GM12878 (cell line): ENCODE measurements around the gene RNASEL. TPM values are rescaled to one million over a fixed set of nuclear protein-coding genes. Genes with fewer than 3 reads are reported as not detected.

ENCODE experiments used
- EP300 ChIP-seq, 2 experiments: fragments of 150-350 bp in 1 of 2; IDR thresholded peaks; 2 replicates each; pipeline ENCODE4 v1.6.1; 2011 to 2012; ENCODE audit warnings: low read depth in 2 of 2, low read length in 2 of 2, borderline replicate concordance in 1 of 2, improper control_type of control experiment in 1 of 2, inconsistent platforms in 1 of 2; ENCODE audit not compliant: control insufficient read depth in 1 of 2
- IRF3 ChIP-seq: fragments of 450-650 bp; IDR thresholded peaks from 2 replicates; pipeline ENCODE4 v1.6.1; 2014; ENCODE audit warnings: mild to moderate bottlenecking
- IRF5 ChIP-seq: fragments of 450-650 bp; IDR thresholded peaks from 2 replicates; pipeline ENCODE4 v1.6.1; 2017; ENCODE audit warnings: borderline replicate concordance
- JUNB ChIP-seq: IDR thresholded peaks from 2 replicates; pipeline ENCODE4 v1.6.1; 2016; ENCODE audit warnings: antibody characterized with exemption, mild to moderate bottlenecking
- LARP7 ChIP-seq: fragments of 450-650 bp; IDR thresholded peaks from 2 replicates; pipeline ENCODE4 v1.6.1; 2017; ENCODE audit warnings: mild to moderate bottlenecking
- MEF2A ChIP-seq: IDR thresholded peaks from 2 replicates; pipeline ENCODE4 v1.6.1; 2011; ENCODE audit warnings: low read depth, mild to moderate bottlenecking, low read length, moderate library complexity; ENCODE audit not compliant: insufficient read depth
- NFIC ChIP-seq: IDR thresholded peaks from 2 replicates; pipeline ENCODE4 v1.6.1; 2012; ENCODE audit warnings: low read depth, mild to moderate bottlenecking, inconsistent platforms, low read length, moderate library complexity
- NKRF ChIP-seq: fragments of 450-650 bp; conservative IDR thresholded peaks from 2 replicates; pipeline ENCODE4 v1.6.1; 2017; ENCODE audit warnings: mild to moderate bottlenecking, moderate library complexity
- NR2C2 ChIP-seq: IDR thresholded peaks from 2 replicates; pipeline ENCODE4 v1.6.1; 2011; ENCODE audit warnings: borderline replicate concordance, low read depth; ENCODE audit not compliant: control insufficient read depth, insufficient read length
- SREBF2 ChIP-seq: IDR thresholded peaks from 2 replicates; pipeline ENCODE4 v1.6.1; 2012; ENCODE audit warnings: mild to moderate bottlenecking, low read length
- ZBTB11 ChIP-seq: fragments of 450-650 bp; formaldehyde crosslinking; IDR thresholded peaks from 2 replicates; pipeline ENCODE4 v1.5.0; 2022; ENCODE audit warnings: mild to moderate bottlenecking, missing genetic modification characterization
- ZBTB4 ChIP-seq: fragments of 450-650 bp; formaldehyde crosslinking; IDR thresholded peaks from 2 replicates; pipeline ENCODE4 v1.4.0; 2022; ENCODE audit warnings: mild to moderate bottlenecking, moderate library complexity
- ZNF687 ChIP-seq: fragments of 450-650 bp; IDR thresholded peaks from 2 replicates; pipeline ENCODE4 v1.6.1; 2017; ENCODE audit warnings: mild to moderate bottlenecking, moderate library complexity
- polyA plus RNA-seq, 11 experiments: library from polyadenylated mRNA; depleted of rRNA in 4 of 11; unstranded in 6 of 11; stranded (reverse) in 5 of 11; fragments of >200 nt; fragmentation: Nextera tagmentation in 4 of 11; fragmentation: Illumina TruSeq in 1 of 11; extraction: Ambion mirVana in 4 of 11; extraction: Trizol in 1 of 11; gene quantifications; 1 replicate in 1 of 11; 2 replicates in 10 of 11; pipeline versions ENCODE4 v1.2.1 to v1.2.3, GENCODE V29; 2011 to 2016; ENCODE audit warnings: inconsistent platforms in 2 of 11, missing spikeins in 2 of 11, low read depth in 1 of 11
- total RNA-seq, 4 experiments: library from RNA; depleted of rRNA in 3 of 4; stranded (reverse); fragments of >200 nt in 3 of 4; fragmentation: Illumina TruSeq in 1 of 4; extraction: Trizol in 1 of 4; gene quantifications; 2 replicates each; pipeline versions ENCODE4 v1.2.1 to v1.2.3, GENCODE V29; 2013 to 2021

The RNASEL gene
- total and polyA plus RNA-seq, 10 of the 15 experiments (the other 5 are each of a cell fraction or from before 2014, with no cell fraction given) = 3.0 to 10.8 (median 5.0) TPM

- TF ChIP-seq IRF5 = no peak
- TF ChIP-seq ZBTB11 (CRISPR knock-in tag) = no peak
- no peak for TF ChIP-seq NR2C2
- peak; percentile 82 for TF ChIP-seq JUNB
- TF ChIP-seq EP300 (IDR thresholded peaks at IDR 0.05; ENCODE audit: borderline replicate concordance in 1 of 2, control insufficient read depth in 1 of 2, low read depth in 2 of 2, low read length in 2 of 2) = peak in 1 of 2 experiments; percentile 41; a peak in 1 of 4 replicates
- TF ChIP-seq MEF2A = no peak
- no peak for TF ChIP-seq NKRF
- no peak for TF ChIP-seq LARP7
- TF ChIP-seq SREBF2 = no peak
- no peak for TF ChIP-seq NFIC
- no peak for TF ChIP-seq ZBTB4 (CRISPR knock-in tag)
- no peak for TF ChIP-seq IRF3
- TF ChIP-seq ZNF687 = no peak
Observed at GRCh38 chr1:182617734-182618351, 28.8 kb upstream of the RNASEL start (continued).
